WERI-Rb-1 (cell line): ENCODE data around the gene LDB3.

Experiments
- DNase-seq: peaks from one replicate; pipeline ENCODE4 v3.0.0-alpha.2; 2020
- H3K27ac ChIP-seq: fragments of 250-450 bp; sonication (Bioruptor Pico); 2 replicates; pipeline ENCODE4 v1.5.1; 2020; ENCODE audit warnings: mild to moderate bottlenecking, moderate library complexity
- H3K27me3 ChIP-seq: fragments of 250-450 bp; sonication (Bioruptor Pico); 2 replicates; pipeline ENCODE4 v1.5.1; 2021; ENCODE audit warnings: mild to moderate bottlenecking, low read depth, moderate library complexity; ENCODE audit not compliant: insufficient read depth, severe bottlenecking
- H3K36me3 ChIP-seq: fragments of 250-450 bp; sonication (Bioruptor Pico); 2 replicates; pipeline ENCODE4 v1.5.1; 2020; ENCODE audit warnings: mild to moderate bottlenecking, moderate library complexity
- H3K4me3 ChIP-seq: 2 replicates; pipeline ENCODE4 v1.5.1; 2011; ENCODE audit warnings: low read depth, mild to moderate bottlenecking, control low read depth, low read length
- H3K9me3 ChIP-seq: fragments of 250-450 bp; sonication (Bioruptor Pico); 2 replicates; pipeline ENCODE4 v1.5.1; 2021; ENCODE audit warnings: mild to moderate bottlenecking, moderate library complexity; ENCODE audit not compliant: severe bottlenecking
- CTCF ChIP-seq: IDR thresholded peaks from 2 replicates; pipeline ENCODE4 v1.5.1; 2011; ENCODE audit warnings: low read depth, mild to moderate bottlenecking, control low read depth, inconsistent platforms, low read length

Gene LDB3

DNA sequence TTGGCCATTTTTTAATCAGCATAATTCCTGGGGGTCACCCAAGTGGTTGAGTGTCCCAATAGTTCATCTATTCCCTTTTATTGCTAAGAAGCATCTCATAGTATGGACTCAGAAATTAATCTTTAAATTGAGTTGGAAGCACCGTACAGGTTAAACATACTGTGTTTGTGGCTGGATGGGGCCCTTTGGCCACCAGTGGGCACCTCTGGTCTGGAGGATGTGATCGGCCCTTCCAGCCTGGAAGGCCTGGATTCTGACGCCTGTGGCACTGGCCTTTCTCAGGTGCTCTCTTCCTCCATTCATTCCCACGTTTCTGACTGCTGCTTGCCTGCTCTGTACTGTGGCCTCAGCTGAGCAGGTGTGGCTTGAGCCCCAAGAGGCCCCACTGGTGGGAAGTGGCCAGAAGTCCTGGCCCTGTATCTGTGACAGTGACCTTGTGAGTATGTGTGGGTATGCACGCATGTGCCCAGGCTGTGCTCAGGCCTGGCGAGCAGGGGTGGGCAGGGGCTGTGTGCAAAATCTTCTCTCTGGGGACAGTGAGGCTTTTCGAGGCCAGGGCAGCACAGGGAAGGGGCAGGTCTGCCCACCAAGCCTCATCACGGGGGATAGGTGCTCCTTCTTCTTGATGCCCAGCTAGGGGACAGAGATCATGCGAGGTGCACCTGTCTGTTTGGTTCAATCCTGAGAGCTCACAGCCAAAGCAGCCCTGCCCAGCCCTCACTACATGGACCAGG is 30.1 kb downstream of the LDB3 start:
- Histone ChIP-seq H3K9me3 (no peaks in the 10 kb centered on the region), H3K36me3 (no peaks in the 10 kb centered on the region), H3K27me3 (no peaks in the 10 kb centered on the region), H3K4me3 (no peak overlapping the region), H3K27ac (no peak overlapping the region)
- peak; percentile 53 for TF ChIP-seq CTCF
- no peak for DNase-seq

GRCh38 chr10:86699125-86699524 is 30.8 kb downstream of the LDB3 start:
- no peaks in the 10 kb centered on the region for H3K36me3 ChIP-seq
- DNase-seq: no peak
- H3K4me3 ChIP-seq: no peak overlapping the region
- no peak overlapping the region for H3K27ac ChIP-seq
- no peak for TF ChIP-seq CTCF
- no peaks in the 10 kb centered on the region for H3K27me3 ChIP-seq
- H3K9me3 ChIP-seq: no peaks in the 10 kb centered on the region

- H3K27me3 ChIP-seq: no peaks in the 10 kb centered on the region
- H3K27ac ChIP-seq: no peak overlapping the region
- H3K36me3 ChIP-seq: no peaks in the 10 kb centered on the region
- H3K9me3 ChIP-seq: no peaks in the 10 kb centered on the region
- TF ChIP-seq CTCF: no peak
- no peak overlapping the region for H3K4me3 ChIP-seq
- DNase-seq: no peak
Observed at GRCh38 chr10:86699541-86699940, 31.2 kb downstream of the LDB3 start.

GRCh38 chr10:86699991-86700840 is 31.9 kb downstream of the LDB3 start:
- Histone ChIP-seq H3K36me3 (no peaks in the 10 kb centered on the region), H3K27me3 (no peaks in the 10 kb centered on the region), H3K9me3 (no peaks in the 10 kb centered on the region), H3K27ac (no peak overlapping the region), H3K4me3 (no peak overlapping the region)
- no peak for DNase-seq
- no peak for TF ChIP-seq CTCF

GRCh38 chr10:86700851-86701617 is 32.7 kb downstream of the LDB3 start:
- Histone ChIP-seq H3K36me3 (no peaks in the 10 kb centered on the region), H3K27ac (no peak overlapping the region), H3K9me3 (no peaks in the 10 kb centered on the region), H3K27me3 (no peaks in the 10 kb centered on the region), H3K4me3 (no peak overlapping the region)
- no peak for TF ChIP-seq CTCF
- no peak for DNase-seq
